ENCODE results near the gene DDX1. TPM values are rescaled to one million over a fixed set of nuclear protein-coding genes. Genes with fewer than 3 reads are reported as not detected.
A peak's percentile ranks its signal among the peaks of the same experiment; 100 is the strongest.

The DDX1 gene
- total and polyA plus RNA-seq, 9 donors: 36.5 to 80.1 (median 67.4) TPM

- intact Hi-C loops (cut with DNase I): no loop called here
- no peak for TF ChIP-seq POLR2A (IDR thresholded peaks at IDR 0.05)
- no peak for TF ChIP-seq CTCF (IDR thresholded peaks at IDR 0.05)
- no peak for TF ChIP-seq EP300 (IDR thresholded peaks at IDR 0.05)
- no peak for DNase-seq
- Histone ChIP-seq H3K36me3 (no peaks in the 10 kb centered on the region), H3K4me1 (ENCODE audit: insufficient read depth) (no peaks in the 10 kb centered on the region), H3K27me3 (no peaks in the 10 kb centered on the region), H3K9me3 (no peaks in the 10 kb centered on the region), H3K27ac (no peak overlapping the region), H3K4me3 (no peak overlapping the region)
- 25 to 57% (median 30%) methylated on average over 3 of the region's 3 CpGs for WGBS, 3 donors
These were observed 19.9 kb upstream of the DDX1 start for GRCh38 chr2:15571729-15572128.

GRCh38 chr2:15577071-15577735 is 14.5 kb upstream of the DDX1 start:
- Histone ChIP-seq H3K36me3 (no peaks in the 10 kb centered on the region), H3K27me3 (no peaks in the 10 kb centered on the region), H3K27ac (no peak overlapping the region), H3K4me3 (no peak overlapping the region), H3K4me1 (ENCODE audit: insufficient read depth) (no peaks in the 10 kb centered on the region), H3K9me3 (no peaks in the 10 kb centered on the region)
- WGBS, 3 donors: 27 to 33% (median 30%) methylated on average over 7 of the region's 7 CpGs
- intact Hi-C loops (cut with DNase I): no loop called here
- TF ChIP-seq CTCF (IDR thresholded peaks at IDR 0.05) (peak in 2 of 3 donors; percentile 39 to 49), POLR2A (IDR thresholded peaks at IDR 0.05) (no peak), EP300 (IDR thresholded peaks at IDR 0.05) (no peak)
- DNase-seq: peak; percentile 74 to 88 (median 82)

DNA sequence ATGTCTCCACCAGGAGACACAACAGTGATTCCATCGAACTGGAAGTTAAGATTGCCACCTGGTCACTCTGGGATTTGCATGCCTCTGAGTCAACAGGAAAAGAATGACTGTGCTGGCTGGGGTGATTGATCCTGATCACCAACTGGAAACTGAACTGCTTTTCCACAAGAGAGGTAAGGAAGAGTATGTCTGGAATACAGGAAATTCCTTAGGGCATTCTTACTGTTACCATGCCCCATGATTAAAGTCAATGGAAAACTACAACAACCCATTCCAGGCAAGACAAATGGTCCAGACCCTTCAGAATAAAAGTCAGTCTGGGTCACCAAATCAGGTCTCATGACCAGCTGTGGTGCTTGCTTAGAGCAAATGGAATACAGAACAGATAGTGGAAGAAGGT is 12.0 kb upstream of the DDX1 start:
- WGBS, 3 donors: 59 to 71% (median 64%) methylated on average over 1 of the region's 1 CpG
- H3K27ac ChIP-seq: no peak overlapping the region

DNA sequence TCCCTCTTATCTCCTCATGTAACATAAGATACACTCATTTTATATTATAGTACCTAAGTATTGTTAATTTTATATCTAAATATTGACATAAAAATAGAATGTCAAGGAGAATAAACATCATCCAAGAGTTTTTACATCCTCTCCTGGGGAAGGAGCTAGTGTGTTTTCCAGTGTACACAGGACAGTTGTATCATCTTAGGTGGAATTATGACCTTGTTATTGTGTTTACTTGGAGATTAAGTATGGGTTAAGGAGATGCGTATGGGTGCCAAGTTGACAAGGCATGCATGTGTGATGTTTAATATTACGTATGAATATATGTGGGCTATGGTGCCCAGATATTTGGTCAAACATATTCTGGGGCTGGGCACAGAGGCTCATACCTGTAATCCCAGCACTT is 11.2 kb upstream of the DDX1 start:
- no peak overlapping the region for H3K27ac ChIP-seq
- no peaks in the 10 kb centered on the region for H3K27me3 ChIP-seq
- H3K36me3 ChIP-seq: no peaks in the 10 kb centered on the region
- DNase-seq: no peak
- no peak for TF ChIP-seq CTCF (IDR thresholded peaks at IDR 0.05)
- TF ChIP-seq POLR2A (IDR thresholded peaks at IDR 0.05): no peak
- no peak for TF ChIP-seq EP300 (IDR thresholded peaks at IDR 0.05)
- intact Hi-C loops (cut with DNase I): no loop called here
- no peak overlapping the region for H3K4me3 ChIP-seq
- H3K9me3 ChIP-seq: peaks cover 0 to 4% of the 10 kb centered on the region in 2 donors
- H3K4me1 ChIP-seq (ENCODE audit: insufficient read depth): no peaks in the 10 kb centered on the region
- 78 to 87% (median 84%) methylated on average over 2 of the region's 2 CpGs for WGBS, 3 donors

More for the DNA sequence above, 12.0 kb upstream of the DDX1 start:
- no peaks in the 10 kb centered on the region for H3K36me3 ChIP-seq
- H3K9me3 ChIP-seq: no peaks in the 10 kb centered on the region
- no peak overlapping the region for H3K4me3 ChIP-seq
- intact Hi-C loops (cut with DNase I): no loop called here
- no peaks in the 10 kb centered on the region for H3K4me1 ChIP-seq (ENCODE audit: insufficient read depth)
- DNase-seq: no peak
- TF ChIP-seq CTCF (IDR thresholded peaks at IDR 0.05) (no peak), EP300 (IDR thresholded peaks at IDR 0.05) (no peak), POLR2A (IDR thresholded peaks at IDR 0.05) (no peak)
- H3K27me3 ChIP-seq: no peaks in the 10 kb centered on the region

Data from ovary (tissue), 9 donors.